SK-N-SH (cell line): ENCODE results near the gene TEAD1. TPM values are rescaled to one million over a fixed set of nuclear protein-coding genes. Genes with fewer than 3 reads are reported as not detected.

Source experiments
- CTCF ChIA-PET: fragments of 300-600, 350-600 bp; formaldehyde crosslinking; extraction: SDS; loops from one replicate; lab custom pipeline; 2021; lab: Yijun Ruan, JAX
- POLR2A ChIA-PET: fragments of 350-600 bp; sonication (Branson Sonifier 250); formaldehyde crosslinking; extraction: SDS; loops from one replicate; lab custom pipeline; 2020; ENCODE audit warnings: antibody characterized with exemption, inconsistent platforms; lab: Yijun Ruan, JAX
- DNase-seq: peaks from one replicate; pipeline ENCODE4 v3.0.0; 2012
- H2AFZ ChIP-seq: fragments of 200-600 bp; sonication (generic); 2 replicates; pipeline ENCODE4 v1.8.1; 2016; ENCODE audit warnings: antibody characterized with exemption, mild to moderate bottlenecking, low read depth
- H3F3A ChIP-seq: fragments of 200-600 bp; sonication (generic); replicated peaks from 2 replicates; pipeline ENCODE3; 2016; ENCODE audit warnings: antibody characterized with exemption, mild to moderate bottlenecking; ENCODE audit not compliant: insufficient read depth
- H3K27ac ChIP-seq, 2 experiments: fragments of 200-500 bp in 1 of 2; fragments of 200-600 bp in 1 of 2; sonication (Bioruptor generic) in 1 of 2; sonication (generic), shearing (Covaris generic) in 1 of 2; 2 replicates each; pipeline versions ENCODE4 v1.5.1 to v1.6.1; 2014 to 2016; ENCODE audit warnings: low read depth in 2 of 2, inconsistent platforms in 1 of 2, low read length in 1 of 2, mild to moderate bottlenecking in 1 of 2, mixed read lengths in 1 of 2
- H3K27me3 ChIP-seq: fragments of 200-600 bp; sonication (generic), shearing (Covaris generic); 2 replicates; pipeline ENCODE4 v1.6.1; 2016; ENCODE audit warnings: mixed run types; ENCODE audit not compliant: insufficient read depth
- H3K36me3 ChIP-seq, 2 experiments: fragments of 200-500 bp in 1 of 2; fragments of 200-600 bp in 1 of 2; sonication (Bioruptor generic) in 1 of 2; sonication (generic) in 1 of 2; replicated peaks in 1 of 2; 2 replicates each; pipeline versions ENCODE3 to v1.5.1; 2014 to 2016; ENCODE audit warnings: low read length in 1 of 2, mild to moderate bottlenecking in 1 of 2; ENCODE audit not compliant: insufficient read depth in 2 of 2, control insufficient read depth in 1 of 2
- H3K4me1 ChIP-seq, 2 experiments: fragments of 200-500 bp in 1 of 2; fragments of 200-600 bp in 1 of 2; sonication (Bioruptor generic) in 1 of 2; sonication (generic), shearing (Covaris generic) in 1 of 2; 2 replicates each; pipeline versions ENCODE4 v1.5.1 to v1.6.1; 2014 to 2016; ENCODE audit warnings: low read depth in 1 of 2, low read length in 1 of 2, mixed run types in 1 of 2; ENCODE audit not compliant: insufficient read depth in 2 of 2, control insufficient read depth in 1 of 2
- H3K4me2 ChIP-seq: fragments of 200-600 bp; sonication (generic), shearing (Covaris generic); 2 replicates; pipeline ENCODE4 v1.6.1; 2017; ENCODE audit warnings: mixed run types
- H3K4me3 ChIP-seq, 2 experiments: fragments of 200-500 bp in 1 of 2; fragments of 200-600 bp in 1 of 2; sonication (Bioruptor generic) in 1 of 2; sonication (generic), shearing (Covaris generic) in 1 of 2; 2 replicates each; pipeline versions ENCODE4 v1.5.1 to v1.8.1; 2014 to 2016; ENCODE audit warnings: low read depth in 2 of 2, inconsistent platforms in 1 of 2, low read length in 1 of 2, mild to moderate bottlenecking in 1 of 2, mixed read lengths in 1 of 2, moderate library complexity in 1 of 2
- H3K79me2 ChIP-seq: fragments of 200-600 bp; sonication (generic); 2 replicates; pipeline ENCODE4 v1.8.1; 2017; ENCODE audit warnings: mild to moderate bottlenecking; ENCODE audit not compliant: insufficient read depth
- H3K9ac ChIP-seq: fragments of 200-600 bp; sonication (generic); 2 replicates; pipeline ENCODE4 v1.6.1; 2017; ENCODE audit warnings: mixed run types
- H3K9me2 ChIP-seq: fragments of 200-600 bp; sonication (generic); 2 replicates; pipeline ENCODE4 v1.6.1; 2017; ENCODE audit warnings: mixed run types
- H3K9me3 ChIP-seq: fragments of 200-600 bp; sonication (generic); 2 replicates; pipeline ENCODE4 v1.6.1; 2017; ENCODE audit warnings: mixed run types, mild to moderate bottlenecking, moderate library complexity
- H4K20me1 ChIP-seq: fragments of 200-600 bp; sonication (generic); 2 replicates; pipeline ENCODE4 v1.6.1; 2017; ENCODE audit warnings: mild to moderate bottlenecking, mixed run types; ENCODE audit not compliant: insufficient read depth
- CHD2 ChIP-seq: fragments of 150-350 bp; IDR thresholded peaks from 2 replicates; pipeline ENCODE4 v1.6.1; 2018; ENCODE audit warnings: low read length; ENCODE audit not compliant: partially characterized antibody
- ELF1 ChIP-seq: IDR thresholded peaks from 2 replicates; pipeline ENCODE4 v1.4.0; 2012
- EZH2phosphoT487 ChIP-seq: fragments of 200-600 bp; sonication (generic); IDR thresholded peaks from 2 replicates; pipeline ENCODE4 v1.6.1; 2017; ENCODE audit warnings: low read depth, mixed run types, mild to moderate bottlenecking, antibody characterized with exemption, moderate library complexity, borderline replicate concordance
- FOSL2 ChIP-seq: IDR thresholded peaks from 2 replicates; pipeline ENCODE4 v1.4.0; 2012; ENCODE audit warnings: low read depth, mild to moderate bottlenecking, moderate library complexity, borderline replicate concordance
- FOXM1 ChIP-seq: IDR thresholded peaks from 2 replicates; pipeline ENCODE4 v1.4.0; 2012; ENCODE audit warnings: low read depth, mild to moderate bottlenecking
- GABPA ChIP-seq: IDR thresholded peaks from 2 replicates; pipeline ENCODE4 v1.4.0; 2012; ENCODE audit warnings: low read depth, mild to moderate bottlenecking
- GATA2 ChIP-seq: sonication (generic); formaldehyde crosslinking; IDR thresholded peaks from 2 replicates; pipeline ENCODE4 v1.5.0; 2020; ENCODE audit warnings: mild to moderate bottlenecking, missing genetic modification reagents
- MEF2A ChIP-seq: IDR thresholded peaks from 2 replicates; pipeline ENCODE4 v1.4.0; 2012; ENCODE audit warnings: low read depth, borderline replicate concordance
- MXI1 ChIP-seq: IDR thresholded peaks from 2 replicates; pipeline ENCODE4 v1.6.1; 2012; ENCODE audit warnings: mild to moderate bottlenecking, low read depth, low read length, improper control_type of control experiment
- NRF1 ChIP-seq: IDR thresholded peaks from 2 replicates; pipeline ENCODE4 v1.6.1; 2012; ENCODE audit warnings: low read depth, mild to moderate bottlenecking, low read length
- POLR2AphosphoS5 ChIP-seq: IDR thresholded peaks from 2 replicates; pipeline ENCODE4 v1.6.1; 2012; ENCODE audit warnings: low read depth, low read length
- RCOR1 ChIP-seq: fragments of 150-350 bp; IDR thresholded peaks from 2 replicates; pipeline ENCODE4 v1.6.1; 2017; ENCODE audit warnings: antibody characterized with exemption, low read length
- RFX5 ChIP-seq: IDR thresholded peaks from 2 replicates; pipeline ENCODE4 v1.6.1; 2012; ENCODE audit warnings: mild to moderate bottlenecking, improper control_type of control experiment, low read length
- RXRA ChIP-seq: IDR thresholded peaks from 2 replicates; pipeline ENCODE4 v1.4.0; 2012; ENCODE audit warnings: low read depth, mild to moderate bottlenecking, borderline replicate concordance
- SMC3 ChIP-seq: IDR thresholded peaks from 2 replicates; pipeline ENCODE4 v1.6.1; 2012; ENCODE audit warnings: low read depth, low read length, improper control_type of control experiment
- TAF1 ChIP-seq: IDR thresholded peaks from 2 replicates; pipeline ENCODE4 v1.6.1; 2012; ENCODE audit warnings: low read depth, mild to moderate bottlenecking, low read length, moderate library complexity, borderline replicate concordance
- TCF12 ChIP-seq: IDR thresholded peaks from 2 replicates; pipeline ENCODE4 v1.4.0; 2012
- TEAD4 ChIP-seq: IDR thresholded peaks from 2 replicates; pipeline ENCODE4 v1.4.0; 2012; ENCODE audit warnings: mild to moderate bottlenecking, borderline replicate concordance; ENCODE audit not compliant: insufficient read depth
- YY1 ChIP-seq: IDR thresholded peaks from 2 replicates; pipeline ENCODE4 v1.4.0; 2012; ENCODE audit warnings: low read depth, mild to moderate bottlenecking
- WGBS: methylation state at CpG from one replicate; pipeline ENCODE4 v1.1.6; 2017; ENCODE audit warnings: low lambda C conversion rate; 5-methylcytosine and 5-hydroxymethylcytosine counted together
- polyA plus RNA-seq, 3 experiments: library from polyadenylated mRNA; depleted of rRNA; stranded (reverse); fragments of >200 nt; gene quantifications; 2 replicates each; pipeline ENCODE4 v1.2.3, GENCODE V29; 2012
- TF ChIP-seq, protein P1 (sequence below): fragments of 150-350 bp; IDR thresholded peaks from 2 replicates; pipeline ENCODE4 v1.6.1; 2017; ENCODE audit warnings: antibody characterized with exemption, low read length, low read depth, borderline replicate concordance
- TF ChIP-seq, protein P2 (sequence below): IDR thresholded peaks from 2 replicates; pipeline ENCODE4 v1.6.1; 2012; ENCODE audit warnings: mild to moderate bottlenecking, low read depth, low read length, moderate library complexity
- TF ChIP-seq, protein P3 (sequence below): fragments of 150-350 bp; IDR thresholded peaks from 2 replicates; pipeline ENCODE4 v1.6.1; 2016; ENCODE audit warnings: mild to moderate bottlenecking, low read depth, low read length
- TF ChIP-seq, protein P4 (sequence below): fragments of 200-600 bp; sonication (generic); IDR thresholded peaks from 2 replicates; pipeline ENCODE4 v1.6.1; 2017; ENCODE audit warnings: antibody characterized with exemption, mild to moderate bottlenecking, moderate library complexity
- TF ChIP-seq, protein P5 (sequence below): IDR thresholded peaks from 2 replicates; pipeline ENCODE4 v1.4.0; 2012; ENCODE audit warnings: low read depth, borderline replicate concordance

TEAD1 gene
- polyA plus RNA-seq, 1 of the 3 experiments (the other 2 are of a cell fraction) = 31.2 TPM

DNA sequence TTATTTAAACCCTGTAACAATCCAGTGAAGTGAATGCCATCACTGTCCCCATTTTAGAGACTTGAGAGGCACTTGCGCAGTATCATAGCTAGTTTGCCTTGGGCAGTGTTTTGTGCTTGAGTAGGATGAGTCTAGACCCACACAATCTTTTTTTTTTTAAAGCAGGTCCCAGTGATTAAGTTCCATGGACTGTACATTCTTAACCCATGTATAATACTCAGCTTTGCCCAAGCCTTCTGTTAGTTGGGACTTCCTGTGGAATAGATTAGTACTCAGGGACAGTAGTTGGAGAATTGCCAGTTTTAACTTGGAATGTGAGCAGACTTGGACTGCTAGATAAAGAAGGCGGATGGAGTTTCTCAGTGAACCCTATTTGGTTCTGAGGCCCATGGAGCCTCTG lies 226.3 kb downstream of the TEAD1 start:
- H3K9me3 ChIP-seq = no peaks in the 10 kb centered on the region
- no peak overlapping the region for H3K4me3 ChIP-seq
- H3F3A ChIP-seq = peaks cover 10% of the 10 kb centered on the region
- H2AFZ ChIP-seq = no peak overlapping the region
- peaks cover 64 to 77% of the 10 kb centered on the region in 2 experiments for H3K36me3 ChIP-seq
- no peak overlapping the region for H3K9ac ChIP-seq
- peak overlapping the region; percentile 54 to 65; a peak in 3 of 4 replicates for H3K27ac ChIP-seq
- DNase-seq = no peak
- no peaks in the 10 kb centered on the region for H3K9me2 ChIP-seq
- ChIA-PET POLR2A (no interaction called here), CTCF (interaction anchor here (1.2 to 4.0 kb wide), 4 partner anchors 11 to 569 kb away, joined by 3 to 19 read pairs (median 17); no protein-coding TSS in a partner anchor)
- WGBS = 74% methylated on average over 2 of the region's 2 CpGs
- H3K79me2 ChIP-seq = peaks cover 60% of the 10 kb centered on the region; the same call in 1 of the 2 replicates
- H3K4me2 ChIP-seq = no peak overlapping the region
- H4K20me1 ChIP-seq = no peaks in the 10 kb centered on the region
- no peaks in the 10 kb centered on the region for H3K27me3 ChIP-seq
- peaks cover 8 to 12% of the 10 kb centered on the region in 2 experiments; a peak in 3 of 4 replicates for H3K4me1 ChIP-seq
- no peak for TF ChIP-seq EZH2phosphoT487
- no peak for TF ChIP-seq GATA2 (CRISPR knock-in tag)
- TF ChIP-seq POLR2AphosphoS5 = no peak
- no peak for TF ChIP-seq YY1
- TF ChIP-seq, protein P1, sequence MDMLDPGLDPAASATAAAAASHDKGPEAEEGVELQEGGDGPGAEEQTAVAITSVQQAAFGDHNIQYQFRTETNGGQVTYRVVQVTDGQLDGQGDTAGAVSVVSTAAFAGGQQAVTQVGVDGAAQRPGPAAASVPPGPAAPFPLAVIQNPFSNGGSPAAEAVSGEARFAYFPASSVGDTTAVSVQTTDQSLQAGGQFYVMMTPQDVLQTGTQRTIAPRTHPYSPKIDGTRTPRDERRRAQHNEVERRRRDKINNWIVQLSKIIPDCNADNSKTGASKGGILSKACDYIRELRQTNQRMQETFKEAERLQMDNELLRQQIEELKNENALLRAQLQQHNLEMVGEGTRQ = no peak
- TF ChIP-seq, protein P2, sequence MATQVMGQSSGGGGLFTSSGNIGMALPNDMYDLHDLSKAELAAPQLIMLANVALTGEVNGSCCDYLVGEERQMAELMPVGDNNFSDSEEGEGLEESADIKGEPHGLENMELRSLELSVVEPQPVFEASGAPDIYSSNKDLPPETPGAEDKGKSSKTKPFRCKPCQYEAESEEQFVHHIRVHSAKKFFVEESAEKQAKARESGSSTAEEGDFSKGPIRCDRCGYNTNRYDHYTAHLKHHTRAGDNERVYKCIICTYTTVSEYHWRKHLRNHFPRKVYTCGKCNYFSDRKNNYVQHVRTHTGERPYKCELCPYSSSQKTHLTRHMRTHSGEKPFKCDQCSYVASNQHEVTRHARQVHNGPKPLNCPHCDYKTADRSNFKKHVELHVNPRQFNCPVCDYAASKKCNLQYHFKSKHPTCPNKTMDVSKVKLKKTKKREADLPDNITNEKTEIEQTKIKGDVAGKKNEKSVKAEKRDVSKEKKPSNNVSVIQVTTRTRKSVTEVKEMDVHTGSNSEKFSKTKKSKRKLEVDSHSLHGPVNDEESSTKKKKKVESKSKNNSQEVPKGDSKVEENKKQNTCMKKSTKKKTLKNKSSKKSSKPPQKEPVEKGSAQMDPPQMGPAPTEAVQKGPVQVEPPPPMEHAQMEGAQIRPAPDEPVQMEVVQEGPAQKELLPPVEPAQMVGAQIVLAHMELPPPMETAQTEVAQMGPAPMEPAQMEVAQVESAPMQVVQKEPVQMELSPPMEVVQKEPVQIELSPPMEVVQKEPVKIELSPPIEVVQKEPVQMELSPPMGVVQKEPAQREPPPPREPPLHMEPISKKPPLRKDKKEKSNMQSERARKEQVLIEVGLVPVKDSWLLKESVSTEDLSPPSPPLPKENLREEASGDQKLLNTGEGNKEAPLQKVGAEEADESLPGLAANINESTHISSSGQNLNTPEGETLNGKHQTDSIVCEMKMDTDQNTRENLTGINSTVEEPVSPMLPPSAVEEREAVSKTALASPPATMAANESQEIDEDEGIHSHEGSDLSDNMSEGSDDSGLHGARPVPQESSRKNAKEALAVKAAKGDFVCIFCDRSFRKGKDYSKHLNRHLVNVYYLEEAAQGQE = no peak
- TF ChIP-seq, protein P3, sequence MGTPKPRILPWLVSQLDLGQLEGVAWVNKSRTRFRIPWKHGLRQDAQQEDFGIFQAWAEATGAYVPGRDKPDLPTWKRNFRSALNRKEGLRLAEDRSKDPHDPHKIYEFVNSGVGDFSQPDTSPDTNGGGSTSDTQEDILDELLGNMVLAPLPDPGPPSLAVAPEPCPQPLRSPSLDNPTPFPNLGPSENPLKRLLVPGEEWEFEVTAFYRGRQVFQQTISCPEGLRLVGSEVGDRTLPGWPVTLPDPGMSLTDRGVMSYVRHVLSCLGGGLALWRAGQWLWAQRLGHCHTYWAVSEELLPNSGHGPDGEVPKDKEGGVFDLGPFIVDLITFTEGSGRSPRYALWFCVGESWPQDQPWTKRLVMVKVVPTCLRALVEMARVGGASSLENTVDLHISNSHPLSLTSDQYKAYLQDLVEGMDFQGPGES = no peak
- no peak for TF ChIP-seq CHD2
- TF ChIP-seq FOSL2 = peak; percentile 83
- TF ChIP-seq SMC3 = no peak
- no peak for TF ChIP-seq RCOR1
- peak; percentile 55; the same call in 1 of the 2 replicates for TF ChIP-seq TEAD4
- no peak for TF ChIP-seq GABPA
- no peak for TF ChIP-seq RFX5
- no peak for TF ChIP-seq MEF2A
- TF ChIP-seq ELF1 = 0 out of 2 replicates have a peak, but pooled peaks have one; percentile 13
- TF ChIP-seq MXI1 = no peak
- peak; percentile 80 for TF ChIP-seq TCF12
- TF ChIP-seq RXRA = no peak
- no peak for TF ChIP-seq TAF1
- TF ChIP-seq, protein P4, sequence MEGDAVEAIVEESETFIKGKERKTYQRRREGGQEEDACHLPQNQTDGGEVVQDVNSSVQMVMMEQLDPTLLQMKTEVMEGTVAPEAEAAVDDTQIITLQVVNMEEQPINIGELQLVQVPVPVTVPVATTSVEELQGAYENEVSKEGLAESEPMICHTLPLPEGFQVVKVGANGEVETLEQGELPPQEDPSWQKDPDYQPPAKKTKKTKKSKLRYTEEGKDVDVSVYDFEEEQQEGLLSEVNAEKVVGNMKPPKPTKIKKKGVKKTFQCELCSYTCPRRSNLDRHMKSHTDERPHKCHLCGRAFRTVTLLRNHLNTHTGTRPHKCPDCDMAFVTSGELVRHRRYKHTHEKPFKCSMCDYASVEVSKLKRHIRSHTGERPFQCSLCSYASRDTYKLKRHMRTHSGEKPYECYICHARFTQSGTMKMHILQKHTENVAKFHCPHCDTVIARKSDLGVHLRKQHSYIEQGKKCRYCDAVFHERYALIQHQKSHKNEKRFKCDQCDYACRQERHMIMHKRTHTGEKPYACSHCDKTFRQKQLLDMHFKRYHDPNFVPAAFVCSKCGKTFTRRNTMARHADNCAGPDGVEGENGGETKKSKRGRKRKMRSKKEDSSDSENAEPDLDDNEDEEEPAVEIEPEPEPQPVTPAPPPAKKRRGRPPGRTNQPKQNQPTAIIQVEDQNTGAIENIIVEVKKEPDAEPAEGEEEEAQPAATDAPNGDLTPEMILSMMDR = no peak
- TF ChIP-seq NRF1 = no peak
- TF ChIP-seq FOXM1 = no peak
- TF ChIP-seq, protein P5, sequence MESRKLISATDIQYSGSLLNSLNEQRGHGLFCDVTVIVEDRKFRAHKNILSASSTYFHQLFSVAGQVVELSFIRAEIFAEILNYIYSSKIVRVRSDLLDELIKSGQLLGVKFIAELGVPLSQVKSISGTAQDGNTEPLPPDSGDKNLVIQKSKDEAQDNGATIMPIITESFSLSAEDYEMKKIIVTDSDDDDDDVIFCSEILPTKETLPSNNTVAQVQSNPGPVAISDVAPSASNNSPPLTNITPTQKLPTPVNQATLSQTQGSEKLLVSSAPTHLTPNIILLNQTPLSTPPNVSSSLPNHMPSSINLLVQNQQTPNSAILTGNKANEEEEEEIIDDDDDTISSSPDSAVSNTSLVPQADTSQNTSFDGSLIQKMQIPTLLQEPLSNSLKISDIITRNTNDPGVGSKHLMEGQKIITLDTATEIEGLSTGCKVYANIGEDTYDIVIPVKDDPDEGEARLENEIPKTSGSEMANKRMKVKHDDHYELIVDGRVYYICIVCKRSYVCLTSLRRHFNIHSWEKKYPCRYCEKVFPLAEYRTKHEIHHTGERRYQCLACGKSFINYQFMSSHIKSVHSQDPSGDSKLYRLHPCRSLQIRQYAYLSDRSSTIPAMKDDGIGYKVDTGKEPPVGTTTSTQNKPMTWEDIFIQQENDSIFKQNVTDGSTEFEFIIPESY = no peak
